ENCODE measurements around the gene SEMA4A. TPM values are rescaled to one million over a fixed set of nuclear protein-coding genes. Genes with fewer than 3 reads are reported as not detected.
A peak's percentile ranks its signal among the peaks of the same experiment; 100 is the strongest.

SEMA4A gene
- total and polyA plus RNA-seq, 2 donors (not counting 1 experiment from before 2014, with no cell fraction given): 0.27 to 0.99 TPM

- H3K9ac ChIP-seq (ENCODE audit: insufficient read depth, low read length): peak overlapping the region; percentile 72
- peaks cover 7% of the 10 kb centered on the region for H3K79me2 ChIP-seq (ENCODE audit: control insufficient read depth, insufficient read depth, low read length)
- peak overlapping the region in 3 of 4 experiments; percentile 3 to 47 (median 23) for H3K4me3 ChIP-seq (replicated peaks in 1 of 4; ENCODE audit: control extremely low read depth in 1 of 4, insufficient read depth in 1 of 4, low read depth in 3 of 4, low read length in 4 of 4)
- H2AFZ ChIP-seq (ENCODE audit: low read length): no peak overlapping the region
- H3K9me3 ChIP-seq (ENCODE audit: control insufficient read depth, insufficient read depth, low read depth, low read length): no peaks in the 10 kb centered on the region
- TF ChIP-seq CTCF (conservative IDR thresholded peaks at IDR 0.05 in 1 of 2, IDR thresholded peaks at IDR 0.05 in 1 of 2; ENCODE audit: low read depth in 1 of 2, low read length in 2 of 2) (no peak), EZH2 (IDR thresholded peaks at IDR 0.05; ENCODE audit: low read length, missing control alignments) (no peak)
- no peaks in the 10 kb centered on the region for H3K36me3 ChIP-seq (ENCODE audit: control insufficient read depth, insufficient read depth, low read length)
- peak overlapping the region; percentile 99 for H3K27ac ChIP-seq (ENCODE audit: insufficient read depth, low read length)
- H3K4me1 ChIP-seq (ENCODE audit: control insufficient read depth, extremely low read depth, insufficient read depth, low read length): peaks cover 45% of the 10 kb centered on the region
- H3K4me2 ChIP-seq (ENCODE audit: extremely low read depth, insufficient read depth, low read length): peak overlapping the region; percentile 89
- H4K20me1 ChIP-seq (ENCODE audit: control insufficient read depth, extremely low read depth, insufficient read depth, low read length): no peaks in the 10 kb centered on the region
- DNase-seq (ENCODE audit: low read depth in 2 of 2): peak in 1 of 2 donors; percentile 69
- no peaks in the 10 kb centered on the region for H3K27me3 ChIP-seq (ENCODE audit: control insufficient read depth, insufficient read depth, low read length)
Observed at GRCh38 chr1:156104861-156105832, 48.2 kb upstream of the SEMA4A start.

DNA sequence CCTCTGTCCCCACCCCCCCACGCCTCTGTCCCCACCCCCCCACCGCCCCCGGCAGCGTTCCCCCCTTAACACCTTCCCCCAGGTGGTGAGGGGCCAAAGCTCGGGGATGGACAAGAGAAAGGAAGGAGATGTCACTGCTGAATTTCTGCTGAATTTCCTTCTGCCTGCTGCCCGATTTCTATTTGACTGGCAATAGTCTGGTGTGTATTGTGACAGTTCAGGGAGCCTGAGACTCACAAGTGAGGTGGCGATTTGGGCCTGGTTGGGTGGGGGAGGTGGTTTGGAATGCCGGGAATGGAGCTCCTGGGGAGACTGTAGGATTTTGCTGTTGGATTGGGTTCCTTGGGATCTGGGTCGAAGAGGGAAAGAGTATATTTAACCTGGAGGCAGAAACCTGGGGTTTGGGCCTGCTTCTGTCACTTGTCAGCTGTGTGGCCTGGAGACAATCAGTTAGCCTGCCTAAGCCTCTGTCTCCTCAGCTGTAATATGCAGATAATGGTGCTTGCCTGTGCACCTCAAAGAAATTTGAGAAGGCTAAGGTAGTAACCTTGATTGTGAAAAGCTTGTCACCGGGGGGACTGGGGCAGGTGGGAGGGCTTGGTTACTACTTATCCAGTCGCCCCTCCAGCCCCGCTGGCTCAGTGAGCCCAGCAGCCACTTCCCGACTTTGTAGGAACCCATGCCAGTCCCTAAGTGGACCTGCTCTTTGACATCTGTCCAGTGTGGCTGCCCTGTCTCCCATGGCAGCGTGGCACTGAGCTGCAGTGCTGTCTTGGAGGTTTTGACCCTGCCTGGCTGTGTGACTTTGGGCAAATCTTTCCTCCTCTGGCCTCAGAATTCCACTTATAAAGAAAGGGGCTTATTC is 46.5 kb upstream of the SEMA4A start:
- TF ChIP-seq CTCF (conservative IDR thresholded peaks at IDR 0.05 in 1 of 2, IDR thresholded peaks at IDR 0.05 in 1 of 2; ENCODE audit: low read depth in 1 of 2, low read length in 2 of 2) (no peak), EZH2 (IDR thresholded peaks at IDR 0.05; ENCODE audit: low read length, missing control alignments) (no peak)
- peaks cover 7% of the 10 kb centered on the region for H3K79me2 ChIP-seq (ENCODE audit: control insufficient read depth, insufficient read depth, low read length)
- H3K4me1 ChIP-seq (ENCODE audit: control insufficient read depth, extremely low read depth, insufficient read depth, low read length): peaks cover 42% of the 10 kb centered on the region
- peak in 1 of 2 donors; percentile 54 for DNase-seq (ENCODE audit: low read depth in 2 of 2)
- H3K27me3 ChIP-seq (ENCODE audit: control insufficient read depth, insufficient read depth, low read length): no peaks in the 10 kb centered on the region
- H3K4me2 ChIP-seq (ENCODE audit: extremely low read depth, insufficient read depth, low read length): peak overlapping the region; percentile 49
- no peaks in the 10 kb centered on the region for H4K20me1 ChIP-seq (ENCODE audit: control insufficient read depth, extremely low read depth, insufficient read depth, low read length)
- H3K9ac ChIP-seq (ENCODE audit: insufficient read depth, low read length): peak overlapping the region; percentile 59
- H3K9me3 ChIP-seq (ENCODE audit: control insufficient read depth, insufficient read depth, low read depth, low read length): no peaks in the 10 kb centered on the region
- H3K4me3 ChIP-seq (replicated peaks in 1 of 4; ENCODE audit: control extremely low read depth in 1 of 4, insufficient read depth in 1 of 4, low read depth in 3 of 4, low read length in 4 of 4): peak overlapping the region in 1 of 4 experiments; percentile 40
- H3K27ac ChIP-seq (ENCODE audit: insufficient read depth, low read length): peak overlapping the region; percentile 92
- no peaks in the 10 kb centered on the region for H3K36me3 ChIP-seq (ENCODE audit: control insufficient read depth, insufficient read depth, low read length)
- H2AFZ ChIP-seq (ENCODE audit: low read length): no peak overlapping the region

DNA sequence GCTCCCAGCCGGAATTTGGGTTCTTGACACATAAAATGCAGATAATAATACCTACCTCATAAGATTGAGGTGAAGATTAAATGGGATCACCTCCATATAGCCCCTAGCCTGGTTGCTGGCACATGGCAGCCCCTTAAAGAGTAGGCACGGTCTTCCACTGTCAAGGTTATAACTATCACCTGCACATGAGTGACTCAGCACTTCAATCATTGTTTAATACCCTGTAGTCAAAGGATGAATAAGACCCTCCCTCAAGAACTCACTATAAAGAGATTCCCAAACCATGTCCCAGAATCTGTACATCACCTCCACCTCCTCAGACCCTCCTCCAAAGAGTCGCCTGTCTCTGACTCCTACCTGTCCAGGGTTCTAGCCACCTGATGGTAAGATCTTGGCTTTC is 45.3 kb upstream of the SEMA4A start:
- H3K79me2 ChIP-seq (ENCODE audit: control insufficient read depth, insufficient read depth, low read length): peaks cover 5% of the 10 kb centered on the region
- no peaks in the 10 kb centered on the region for H3K9me3 ChIP-seq (ENCODE audit: control insufficient read depth, insufficient read depth, low read depth, low read length)
- no peaks in the 10 kb centered on the region for H3K36me3 ChIP-seq (ENCODE audit: control insufficient read depth, insufficient read depth, low read length)
- H2AFZ ChIP-seq (ENCODE audit: low read length): no peak overlapping the region
- TF ChIP-seq CTCF (conservative IDR thresholded peaks at IDR 0.05 in 1 of 2, IDR thresholded peaks at IDR 0.05 in 1 of 2; ENCODE audit: low read depth in 1 of 2, low read length in 2 of 2): no peak
- no peak for TF ChIP-seq EZH2 (IDR thresholded peaks at IDR 0.05; ENCODE audit: low read length, missing control alignments)
- no peak overlapping the region for H3K9ac ChIP-seq (ENCODE audit: insufficient read depth, low read length)
- H3K27ac ChIP-seq (ENCODE audit: insufficient read depth, low read length): no peak overlapping the region
- no peaks in the 10 kb centered on the region for H4K20me1 ChIP-seq (ENCODE audit: control insufficient read depth, extremely low read depth, insufficient read depth, low read length)
- H3K27me3 ChIP-seq (ENCODE audit: control insufficient read depth, insufficient read depth, low read length): no peaks in the 10 kb centered on the region
- no peak for DNase-seq (ENCODE audit: low read depth in 2 of 2)
- no peak overlapping the region for H3K4me2 ChIP-seq (ENCODE audit: extremely low read depth, insufficient read depth, low read length)
- H3K4me1 ChIP-seq (ENCODE audit: control insufficient read depth, extremely low read depth, insufficient read depth, low read length): peaks cover 37% of the 10 kb centered on the region
- no peak overlapping the region for H3K4me3 ChIP-seq (replicated peaks in 1 of 4; ENCODE audit: control extremely low read depth in 1 of 4, insufficient read depth in 1 of 4, low read depth in 3 of 4, low read length in 4 of 4)
